Stimulated activated CD8-positive, alpha-beta memory T cell treated with anti-CD3 and anti-CD28 coated beads, Interleukin-15, amount 100 ng/mL, for 24 hours (primary cell): ENCODE results near the gene GALNT9.

Source experiments
- DNase-seq: peaks from one replicate; pipeline ENCODE4 v3.0.0-alpha.2; 2020; ENCODE audit warnings: low read depth

Gene GALNT9

GRCh38 chr12:132211326-132211725, 118.1 kb downstream of the GALNT9 start:
- no peak for DNase-seq

GRCh38 chr12:132210223-132211055, 119.0 kb downstream of the GALNT9 start:
- no peak for DNase-seq

GRCh38 chr12:132209619-132210222, 119.7 kb downstream of the GALNT9 start:
- DNase-seq: no peak

DNA sequence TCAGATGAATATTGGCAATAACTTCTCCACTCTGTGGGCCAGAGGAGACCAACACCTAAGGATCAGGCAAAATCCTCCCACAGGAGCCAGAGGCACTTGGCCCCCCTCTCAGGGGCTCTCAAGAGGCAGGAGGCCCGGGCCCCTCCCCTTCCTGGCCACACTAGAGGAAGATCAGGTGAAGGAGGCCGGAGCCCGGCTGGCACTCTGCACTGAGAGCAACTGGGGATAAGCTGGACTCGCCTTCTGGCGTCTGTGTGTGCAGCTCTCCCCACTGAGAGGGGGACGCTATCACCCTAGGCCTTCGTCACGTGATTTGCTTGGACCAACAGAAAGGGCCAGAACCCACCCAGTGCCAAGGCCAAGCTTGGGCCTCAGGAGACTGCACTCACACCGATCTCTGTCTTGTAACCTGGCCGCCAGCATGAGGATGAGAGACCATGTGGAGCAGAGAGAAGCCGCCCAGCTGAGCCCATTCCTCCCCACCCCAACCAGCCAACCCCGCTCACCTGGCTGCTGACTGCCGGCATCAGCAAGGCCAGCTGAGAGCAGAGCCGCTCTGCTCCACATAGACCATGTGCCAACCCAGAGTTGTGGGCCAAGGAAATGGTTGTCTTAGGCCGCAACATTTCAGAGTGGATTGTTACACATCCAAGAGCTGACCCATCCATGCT, 121.1 kb downstream of the GALNT9 start:
- no peak for DNase-seq

GRCh38 chr12:132207083-132207775, 122.2 kb downstream of the GALNT9 start:
- no peak for DNase-seq

DNA sequence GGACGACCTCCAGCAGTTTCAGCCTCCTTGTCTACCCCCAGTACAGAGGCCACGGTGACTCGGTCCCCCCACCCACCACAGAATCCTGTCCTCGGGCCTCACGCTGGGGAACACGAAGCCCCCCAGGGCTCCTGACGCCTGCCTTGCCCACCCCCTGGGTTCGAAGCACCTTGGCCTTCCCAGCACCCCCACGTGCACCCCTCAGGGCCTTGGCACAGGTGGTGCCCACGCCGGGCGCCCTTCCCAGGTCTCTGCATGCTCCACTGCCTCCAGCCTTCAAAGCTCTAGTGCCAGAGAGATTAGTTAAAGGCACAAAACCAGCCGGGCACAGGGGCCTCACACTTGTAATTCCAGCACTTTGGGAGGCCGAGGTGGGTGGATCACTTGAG, 123.3 kb downstream of the GALNT9 start:
- DNase-seq: no peak

DNA sequence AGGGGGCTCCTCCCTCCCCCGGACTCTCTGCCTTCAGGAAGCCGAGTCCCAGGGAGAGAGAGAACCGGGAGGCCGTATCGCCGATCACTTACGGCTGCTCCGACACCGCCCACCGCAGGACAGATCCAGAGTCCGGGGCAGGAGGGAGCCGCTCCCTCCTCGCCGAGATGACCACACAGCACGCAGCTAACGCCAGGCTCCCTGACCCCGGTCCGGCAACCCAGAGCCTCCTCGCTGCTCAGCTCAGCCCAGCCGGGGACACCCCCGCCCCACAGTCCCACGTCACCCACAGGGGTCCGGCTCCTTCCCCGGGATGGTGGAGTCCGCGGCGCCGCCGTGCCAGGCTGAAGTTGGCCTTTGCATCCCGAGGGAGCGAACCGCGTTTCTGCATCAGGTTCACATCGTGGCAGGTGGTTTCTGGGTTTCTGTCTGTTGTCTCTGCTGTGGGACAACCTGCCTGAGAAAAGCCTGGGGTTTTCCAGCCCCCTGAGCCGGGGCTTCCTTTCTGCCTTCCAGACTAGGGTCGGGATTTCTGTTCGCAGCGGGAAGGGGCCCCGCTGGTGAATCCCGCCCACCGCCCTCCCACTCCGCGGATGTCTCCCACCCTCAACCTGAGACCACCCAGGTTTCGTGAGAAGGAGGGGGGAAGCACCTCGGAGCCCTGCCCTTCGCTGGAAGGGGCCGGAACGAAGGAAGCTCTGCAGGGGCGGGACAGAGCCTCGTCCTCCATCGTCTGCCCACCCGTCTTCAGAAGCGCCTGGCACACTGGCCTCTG, 123.9 kb downstream of the GALNT9 start:
- no peak for DNase-seq

GRCh38 chr12:132204793-132205270, 124.6 kb downstream of the GALNT9 start:
- no peak for DNase-seq

GRCh38 chr12:132204063-132204792, 125.2 kb downstream of the GALNT9 start:
- DNase-seq: no peak

- DNase-seq: no peak
These were observed 126.3 kb downstream of the GALNT9 start for GRCh38 chr12:132202929-132203721.

GRCh38 chr12:132201391-132202120, 127.8 kb downstream of the GALNT9 start:
- no peak for DNase-seq

- DNase-seq: no peak
These were observed 128.6 kb downstream of the GALNT9 start for GRCh38 chr12:132200800-132201199.

GRCh38 chr12:132199526-132200319, 129.7 kb downstream of the GALNT9 start:
- DNase-seq: no peak

DNA sequence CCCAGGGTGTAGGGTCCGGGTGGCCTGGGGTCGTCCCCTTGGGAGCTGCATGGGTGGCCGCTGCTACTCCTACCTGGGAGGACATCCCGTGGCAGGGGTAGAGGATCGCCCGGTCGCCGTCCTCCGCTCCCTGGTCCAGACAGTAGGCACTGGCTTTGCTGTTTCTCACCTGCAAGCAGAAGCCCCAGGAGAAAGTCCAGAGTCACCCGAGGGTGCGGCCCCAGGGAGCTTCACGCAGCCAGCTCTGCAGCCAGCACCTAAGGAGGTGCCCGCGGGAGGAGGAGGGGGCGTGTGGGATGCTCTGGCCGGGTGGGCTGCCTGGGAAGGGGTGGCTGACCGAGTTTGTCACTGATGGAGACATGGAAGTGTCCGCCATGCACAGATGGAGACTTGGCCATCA, 130.3 kb downstream of the GALNT9 start:
- DNase-seq: no peak

DNA sequence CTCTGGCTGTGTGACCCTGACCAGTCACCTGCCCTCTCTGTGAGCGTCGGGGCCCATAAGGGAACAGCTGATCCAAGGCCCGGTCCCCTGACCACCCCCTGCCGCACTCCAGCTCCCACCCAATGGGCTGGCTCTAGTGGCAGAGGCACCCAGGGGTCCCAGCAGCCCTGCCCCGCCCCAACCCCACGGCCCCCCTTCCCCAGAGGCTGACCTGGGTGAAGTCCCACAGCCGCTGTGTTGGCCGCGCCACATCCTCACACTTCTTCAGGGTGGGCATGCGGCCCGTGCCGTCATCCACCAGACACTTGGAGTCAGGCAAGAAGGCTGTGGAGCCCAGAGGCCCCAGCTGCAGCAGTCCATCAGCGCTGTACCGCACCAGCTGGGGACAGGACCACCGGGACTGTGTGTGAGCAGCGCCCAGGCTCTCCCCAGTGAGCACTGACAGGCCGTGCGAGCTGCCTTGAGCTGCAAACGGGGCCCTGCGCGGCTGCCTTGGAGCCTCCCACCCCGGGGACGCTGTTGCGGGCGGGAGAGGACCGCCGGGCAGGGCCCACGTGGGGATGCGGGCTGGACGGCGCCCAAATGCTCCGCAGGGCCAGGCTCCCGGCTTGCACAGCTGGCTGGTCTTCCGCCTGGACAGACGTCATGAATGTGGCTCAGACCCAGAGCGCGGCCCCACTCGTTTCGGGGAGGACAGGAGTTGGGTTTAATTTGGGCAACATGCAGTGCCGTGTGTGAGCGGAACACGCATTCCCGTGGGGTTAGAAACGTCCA, 131.6 kb downstream of the GALNT9 start:
- DNase-seq: no peak

- DNase-seq: no peak
These were observed 132.5 kb downstream of the GALNT9 start for GRCh38 chr12:132196873-132197390.
